Psoas muscle (tissue), 8 donors: ENCODE measurements around the gene SLC36A1. TPM values are rescaled to one million over a fixed set of nuclear protein-coding genes. Genes with fewer than 3 reads are reported as not detected.

Experiments
- ATAC-seq, 4 donors: fragments of 200-7000 bp; cut with Tn5 transposase; one replicate each; pipeline ENCODE4 v1.9.1; 2020; ENCODE audit warnings: moderate library complexity in 3 of 4, mild to moderate bottlenecking in 2 of 4
- DNase-seq, 2 donors: peaks; one replicate each; pipeline ENCODE4 v3.0.0-alpha.2; 2020
- H3K27ac ChIP-seq: fragments of 200-600 bp; one replicate; pipeline ENCODE4 v1.8.0; 2022
- H3K27me3 ChIP-seq, 3 donors: fragments of 200-600 bp in 1 of 3; one replicate each; pipeline versions ENCODE4 v1.6.1 to v1.8.0; 2013 to 2022; ENCODE audit warnings: low read length in 2 of 3, mild to moderate bottlenecking in 2 of 3, moderate library complexity in 1 of 3; ENCODE audit not compliant: insufficient read depth in 3 of 3
- H3K36me3 ChIP-seq, 2 donors: fragments of 200-600 bp in 1 of 2; one replicate each; pipeline versions ENCODE4 v1.6.1 to v1.8.0; 2013 to 2022; ENCODE audit warnings: low read depth in 1 of 2, mild to moderate bottlenecking in 1 of 2, moderate library complexity in 1 of 2; ENCODE audit not compliant: insufficient read depth in 1 of 2
- H3K4me1 ChIP-seq: fragments of 200-600 bp; one replicate; pipeline ENCODE4 v1.8.0; 2022
- H3K4me3 ChIP-seq: fragments of 200-600 bp; one replicate; pipeline ENCODE4 v1.8.0; 2022; ENCODE audit warnings: mild to moderate bottlenecking
- H3K9me3 ChIP-seq: fragments of 200-600 bp; one replicate; pipeline ENCODE4 v1.8.0; 2022
- CTCF ChIP-seq: fragments of 200-600 bp; IDR thresholded peaks from one replicate; pipeline ENCODE4 v1.8.0; 2022; ENCODE audit warnings: antibody characterized with exemption
- WGBS, 3 donors: extraction: QIAGEN DNeasy Blood & Tissue Kit; methylation state at CpG; one replicate each; pipeline versions ENCODE4 v1.1.6 to v1.1.7; 2013; 5-methylcytosine and 5-hydroxymethylcytosine counted together
- intact Hi-C, 2 donors: fragments of 100-400 bp; cut with DNase I; formaldehyde crosslinking; loops; one replicate each; pipeline versions ENCODE4 v1.11.0 to v1.14.2; 2022
- polyA plus RNA-seq, 3 donors: library from polyadenylated mRNA; stranded (reverse); fragments of 200-250 nt; gene quantifications; one replicate each; pipeline ENCODE4 v1.2.3, GENCODE V29; 2013
- total RNA-seq, 4 donors: library from RNA; stranded (reverse); fragmentation: NEBNext Ultra II Directional in 2 of 4; extraction: Animal tissue kit (Norgen Biotek cat#: 25700) in 2 of 4; gene quantifications; one replicate each; pipeline versions ENCODE4 v1.2.1 to v1.2.4, GENCODE V29; 2021 to 2023
- donor health status: healthy with polysubstance abuse.
- donor health status: DM: no; HTN: no; CAD: no; lungs with moderate emphysema.
- donor health status: Bipolar disorder and iron deficiency.
- donor health status: healthy.
- donor health status: DM: yes; HTN: yes; CAD: no.
- donor health status: DM: no; HTN: no; CAD: no.
- donor health status: DM: no; HTN: no; CAD: no.
- donor health status: DM: yes; HTN: yes; CAD: no.

SLC36A1 gene
- total and polyA plus RNA-seq, 7 donors = 1.7 to 19.7 (median 12.0) TPM

DNA sequence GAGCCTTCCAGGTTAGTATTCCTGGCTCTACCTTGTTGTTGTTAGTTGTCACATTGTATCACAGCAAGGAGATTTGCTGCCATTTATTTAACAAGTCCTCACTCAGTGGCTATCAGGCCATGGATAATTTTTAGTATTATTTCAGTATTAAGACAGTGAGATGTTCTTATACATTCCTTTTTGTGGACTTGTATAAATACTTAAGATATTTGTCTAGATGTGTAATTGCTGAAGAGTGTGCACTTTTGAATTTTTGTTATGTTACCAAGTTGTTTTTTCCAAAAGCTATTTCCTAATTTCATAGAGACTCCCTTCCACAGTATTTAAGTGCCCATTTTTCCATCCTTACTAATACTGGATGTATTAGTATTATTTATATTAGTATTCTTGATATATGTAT, 22.0 kb downstream of the SLC36A1 start:
- H3K4me1 ChIP-seq = no peaks in the 10 kb centered on the region
- intact Hi-C loops = no loop called here
- H3K4me3 ChIP-seq = no peak overlapping the region
- H3K36me3 ChIP-seq = peaks cover 13 to 98% of the 10 kb centered on the region in 2 donors
- ATAC-seq = no peak
- H3K27me3 ChIP-seq = no peaks in the 10 kb centered on the region
- no peak overlapping the region for H3K27ac ChIP-seq
- no peaks in the 10 kb centered on the region for H3K9me3 ChIP-seq
- no peak for DNase-seq
- no peak for TF ChIP-seq CTCF

DNA sequence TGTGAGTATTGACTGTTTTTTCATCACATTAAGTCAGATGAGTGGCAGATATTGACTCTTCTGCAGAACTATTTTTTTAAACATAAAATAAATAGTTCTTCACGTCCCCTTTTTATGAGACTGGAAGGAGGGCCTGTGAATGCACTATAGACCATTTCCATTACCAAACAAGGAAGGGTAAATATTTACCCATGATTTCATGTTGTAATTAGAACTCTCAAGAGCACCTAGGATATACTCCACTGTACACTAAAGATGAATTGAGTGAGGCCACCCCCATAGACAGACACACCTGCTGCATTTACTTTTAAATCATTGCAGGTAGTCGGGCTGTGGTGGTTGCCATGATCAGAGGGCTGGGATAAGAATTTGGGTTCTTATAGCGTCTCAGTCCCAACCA, 22.6 kb downstream of the SLC36A1 start:
- no peak overlapping the region for H3K4me3 ChIP-seq
- H3K27me3 ChIP-seq = no peaks in the 10 kb centered on the region
- H3K9me3 ChIP-seq = no peaks in the 10 kb centered on the region
- no peak overlapping the region for H3K27ac ChIP-seq
- no peak for ATAC-seq
- intact Hi-C loops = no loop called here
- H3K4me1 ChIP-seq = peaks cover 1% of the 10 kb centered on the region
- peaks cover 13 to 98% of the 10 kb centered on the region in 2 donors for H3K36me3 ChIP-seq
- WGBS, 3 donors = 94 to 96% (median 95%) methylated on average over 3 of the region's 3 CpGs
- no peak for TF ChIP-seq CTCF
- DNase-seq = no peak

- no peaks in the 10 kb centered on the region for H3K9me3 ChIP-seq
- 82 to 90% (median 84%) methylated on average over 4 of the region's 4 CpGs for WGBS, 3 donors
- peaks cover 5% of the 10 kb centered on the region for H3K4me1 ChIP-seq
- no peak overlapping the region for H3K27ac ChIP-seq
- H3K4me3 ChIP-seq = no peak overlapping the region
- ATAC-seq (peak; percentile 63 to 76 (median 72)), DNase-seq (no peak)
- no peak for TF ChIP-seq CTCF
- intact Hi-C loops = no loop called here
- H3K36me3 ChIP-seq = peaks cover 10 to 94% of the 10 kb centered on the region in 2 donors
- no peaks in the 10 kb centered on the region for H3K27me3 ChIP-seq
Observed at GRCh38 chr5:151470439-151470838, 23.0 kb downstream of the SLC36A1 start.

- ATAC-seq = peak in 2 of 4 donors; percentile 41 to 48
- WGBS, 3 donors = 85 to 93% (median 92%) methylated on average over 1 of the region's 1 CpG
- Histone ChIP-seq H3K27me3 (no peaks in the 10 kb centered on the region), H3K36me3 (peaks cover 8 to 92% of the 10 kb centered on the region in 2 donors), H3K27ac (peak overlapping the region; percentile 47), H3K4me3 (no peak overlapping the region), H3K9me3 (no peaks in the 10 kb centered on the region), H3K4me1 (peaks cover 5% of the 10 kb centered on the region)
- no peak for DNase-seq
- intact Hi-C loops = no loop called here
- TF ChIP-seq CTCF = no peak
Observed at GRCh38 chr5:151471276-151471675, 23.9 kb downstream of the SLC36A1 start.

DNA sequence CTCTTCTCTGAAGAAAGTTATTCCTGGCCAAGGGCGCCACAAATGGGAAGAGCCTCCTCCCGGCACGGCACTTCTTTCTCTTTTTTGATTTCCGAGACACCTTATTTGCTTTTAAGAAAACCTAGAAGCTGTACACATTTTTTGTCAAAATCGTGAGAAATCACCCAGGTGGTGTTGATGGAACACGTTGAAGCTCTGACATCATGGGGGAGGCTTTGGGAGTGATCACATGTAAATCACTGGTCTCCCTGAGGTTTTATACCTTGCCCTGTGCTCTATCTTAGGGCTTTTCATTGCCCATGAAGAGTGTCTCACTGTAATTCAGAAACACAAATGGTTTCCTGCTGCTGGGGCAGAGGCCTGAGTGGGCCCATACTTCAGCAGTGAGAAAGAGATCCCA, 27.4 kb downstream of the SLC36A1 start:
- H3K4me1 ChIP-seq = peaks cover 5% of the 10 kb centered on the region
- no peak for ATAC-seq
- peak overlapping the region; percentile 70 for H3K27ac ChIP-seq
- TF ChIP-seq CTCF = no peak
- DNase-seq = no peak
- intact Hi-C loops = no loop called here
- no peaks in the 10 kb centered on the region for H3K9me3 ChIP-seq
- H3K36me3 ChIP-seq = peaks cover 7 to 94% of the 10 kb centered on the region in 2 donors
- 84 to 89% (median 88%) methylated on average over 6 of the region's 6 CpGs for WGBS, 3 donors
- no peak overlapping the region for H3K4me3 ChIP-seq
- no peaks in the 10 kb centered on the region for H3K27me3 ChIP-seq
